OCI-LY7 (cell line): ENCODE results near the gene YBX1. TPM values are rescaled to one million over a fixed set of nuclear protein-coding genes. Genes with fewer than 3 reads are reported as not detected.

Experiments
- BruUV-seq: library from RNA; stranded (reverse); fragments of 400-500 nt; replicated peaks from 2 replicates; lab custom pipeline; 2021; lab: Mats Ljungman, UMichigan
- CTCF ChIA-PET: fragments of 300-600 bp; sonication (Branson Sonifier 250); formaldehyde crosslinking; loops from one replicate; lab custom pipeline; 2022; ENCODE audit warnings: antibody characterized with exemption; ENCODE audit not compliant: unreplicated experiment; lab: Charles Lee
- POLR2A ChIA-PET: fragments of 300-600 bp; sonication (Branson Sonifier 250); formaldehyde crosslinking; loops from one replicate; lab custom pipeline; 2022; ENCODE audit warnings: antibody characterized with exemption; lab: Charles Lee
- DNase-seq: peaks from one replicate; pipeline ENCODE4 v3.0.0-alpha.2; 2015; ENCODE audit warnings: low spot score
- H2AFZ ChIP-seq: fragments of 200-600 bp; sonication (generic), shearing (Covaris generic); 2 replicates; pipeline ENCODE4 v1.6.1; 2014; ENCODE audit warnings: mild to moderate bottlenecking, antibody characterized with exemption, low read length, moderate library complexity
- H3K27ac ChIP-seq: fragments of 200-600 bp; sonication (generic); 2 replicates; pipeline ENCODE4 v1.5.1; 2014; ENCODE audit warnings: mixed run types, low read depth, mild to moderate bottlenecking, moderate library complexity, low read length, inconsistent platforms; ENCODE audit not compliant: poor library complexity, severe bottlenecking
- H3K36me3 ChIP-seq: fragments of 200-600 bp; sonication (generic); 2 replicates; pipeline ENCODE4 v1.6.1; 2014; ENCODE audit warnings: mild to moderate bottlenecking, antibody characterized with exemption, low read length, moderate library complexity, mixed read lengths; ENCODE audit not compliant: insufficient read depth
- H3K4me1 ChIP-seq: fragments of 200-600 bp; sonication (generic); 2 replicates; pipeline ENCODE4 v1.5.1; 2014; ENCODE audit warnings: mild to moderate bottlenecking, low read length; ENCODE audit not compliant: insufficient read depth, poor library complexity, severe bottlenecking
- H3K4me2 ChIP-seq: fragments of 200-600 bp; sonication (generic); 2 replicates; pipeline ENCODE4 v1.6.1; 2014; ENCODE audit warnings: mild to moderate bottlenecking, low read length
- H3K4me3 ChIP-seq: fragments of 200-600 bp; sonication (generic); 2 replicates; pipeline ENCODE4 v1.5.1; 2014; ENCODE audit warnings: mild to moderate bottlenecking, low read depth, low read length; ENCODE audit not compliant: poor library complexity, severe bottlenecking
- H3K79me2 ChIP-seq: fragments of 200-600 bp; sonication (generic); 2 replicates; pipeline ENCODE4 v1.6.1; 2016; ENCODE audit warnings: low read depth, mild to moderate bottlenecking, low read length, moderate library complexity, mixed read lengths; ENCODE audit not compliant: insufficient read depth
- H3K9me2 ChIP-seq: fragments of 200-600 bp; sonication (generic); 2 replicates; pipeline ENCODE4 v1.6.1; 2016; ENCODE audit warnings: mild to moderate bottlenecking, low read length, mixed read lengths; ENCODE audit not compliant: insufficient read depth
- H3K9me3 ChIP-seq: fragments of 200-600 bp; sonication (generic); 2 replicates; pipeline ENCODE4 v1.6.1; 2014; ENCODE audit warnings: mild to moderate bottlenecking, mixed run types, low read length, mixed read lengths
- H4K20me1 ChIP-seq: fragments of 200-600 bp; sonication (generic); 2 replicates; pipeline ENCODE4 v1.6.1; 2014; ENCODE audit warnings: mild to moderate bottlenecking, antibody characterized with exemption, low read length, moderate library complexity, mixed read lengths; ENCODE audit not compliant: insufficient read depth
- EZH2phosphoT487 ChIP-seq: fragments of 200-600 bp; sonication (generic); IDR thresholded peaks from 2 replicates; pipeline ENCODE4 v1.6.1; 2018; ENCODE audit warnings: low read depth, borderline replicate concordance, mild to moderate bottlenecking, mixed run types, antibody characterized with exemption, low read length, moderate library complexity, mixed read lengths
- intact Hi-C: fragments of 100-400 bp; cut with micrococcal nuclease; formaldehyde crosslinking; loops from one replicate; pipeline ENCODE4 v1.10.0; 2022; ENCODE audit not compliant: unreplicated experiment
- total RNA-seq, 2 experiments: library from RNA; depleted of rRNA in 1 of 2; stranded (reverse); fragments of >200 nt in 1 of 2; shearing (Covaris generic) in 1 of 2; gene quantifications; 2 replicates each; pipeline ENCODE4 v1.2.3, GENCODE V29; 2014 to 2022
- TF ChIP-seq, protein P1 (sequence below): fragments of 200-600 bp; sonication (generic); conservative IDR thresholded peaks from 2 replicates; pipeline ENCODE4 v1.5.1; 2014; ENCODE audit warnings: mild to moderate bottlenecking, antibody characterized with exemption, low read length, moderate library complexity, mixed read lengths

The YBX1 gene
- total RNA-seq, 2 experiments from 2014 or later = 750 to 956 TPM

DNA sequence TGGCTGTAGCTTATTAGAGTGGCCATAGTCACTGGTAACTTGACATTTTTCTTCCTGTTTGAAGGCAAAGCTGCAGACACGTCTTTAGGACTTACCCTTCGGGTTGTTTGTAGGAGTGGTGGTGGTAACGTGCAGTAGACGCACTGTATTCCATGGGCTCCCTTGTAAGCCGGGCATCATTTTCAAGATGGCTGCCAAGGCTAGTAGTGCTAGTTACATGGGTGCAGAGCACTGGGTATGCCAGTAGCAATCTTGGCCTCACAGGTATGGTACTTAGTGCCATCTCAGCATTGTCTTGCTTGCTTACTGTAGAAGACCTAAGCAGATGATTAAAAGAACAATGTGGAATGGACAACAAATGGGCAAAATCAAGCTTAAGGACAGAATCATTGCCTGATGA lies 1.9 kb downstream of the YBX1 start:
- H3K27ac ChIP-seq = no peak overlapping the region
- POLR2A ChIA-PET = interaction anchor here (1.8 to 2.4 kb wide), 2 partner anchors 8 to 22 kb away, joined by 5 to 8 read pairs; no protein-coding TSS in a partner anchor
- no peaks in the 10 kb centered on the region for H3K9me3 ChIP-seq
- no peak overlapping the region for H2AFZ ChIP-seq
- H4K20me1 ChIP-seq = peaks cover 59% of the 10 kb centered on the region
- TF ChIP-seq, protein P1, sequence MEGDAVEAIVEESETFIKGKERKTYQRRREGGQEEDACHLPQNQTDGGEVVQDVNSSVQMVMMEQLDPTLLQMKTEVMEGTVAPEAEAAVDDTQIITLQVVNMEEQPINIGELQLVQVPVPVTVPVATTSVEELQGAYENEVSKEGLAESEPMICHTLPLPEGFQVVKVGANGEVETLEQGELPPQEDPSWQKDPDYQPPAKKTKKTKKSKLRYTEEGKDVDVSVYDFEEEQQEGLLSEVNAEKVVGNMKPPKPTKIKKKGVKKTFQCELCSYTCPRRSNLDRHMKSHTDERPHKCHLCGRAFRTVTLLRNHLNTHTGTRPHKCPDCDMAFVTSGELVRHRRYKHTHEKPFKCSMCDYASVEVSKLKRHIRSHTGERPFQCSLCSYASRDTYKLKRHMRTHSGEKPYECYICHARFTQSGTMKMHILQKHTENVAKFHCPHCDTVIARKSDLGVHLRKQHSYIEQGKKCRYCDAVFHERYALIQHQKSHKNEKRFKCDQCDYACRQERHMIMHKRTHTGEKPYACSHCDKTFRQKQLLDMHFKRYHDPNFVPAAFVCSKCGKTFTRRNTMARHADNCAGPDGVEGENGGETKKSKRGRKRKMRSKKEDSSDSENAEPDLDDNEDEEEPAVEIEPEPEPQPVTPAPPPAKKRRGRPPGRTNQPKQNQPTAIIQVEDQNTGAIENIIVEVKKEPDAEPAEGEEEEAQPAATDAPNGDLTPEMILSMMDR = no peak
- TF ChIP-seq EZH2phosphoT487 = no peak
- DNase-seq = peak; percentile 31
- intact Hi-C loops = loop anchor here (5.0 kb wide), 1 partner anchor 258 kb away; no protein-coding TSS in a partner anchor
- BruUV-seq = no TSS peak
- peaks cover 81% of the 10 kb centered on the region for H3K79me2 ChIP-seq
- H3K9me2 ChIP-seq = no peaks in the 10 kb centered on the region
- peak overlapping the region; percentile 84 for H3K4me3 ChIP-seq
- H3K4me2 ChIP-seq = peak overlapping the region; percentile 98
- CTCF ChIA-PET = no interaction called here
- H3K4me1 ChIP-seq = peaks cover 70% of the 10 kb centered on the region
- H3K36me3 ChIP-seq = peaks cover 63% of the 10 kb centered on the region

DNA sequence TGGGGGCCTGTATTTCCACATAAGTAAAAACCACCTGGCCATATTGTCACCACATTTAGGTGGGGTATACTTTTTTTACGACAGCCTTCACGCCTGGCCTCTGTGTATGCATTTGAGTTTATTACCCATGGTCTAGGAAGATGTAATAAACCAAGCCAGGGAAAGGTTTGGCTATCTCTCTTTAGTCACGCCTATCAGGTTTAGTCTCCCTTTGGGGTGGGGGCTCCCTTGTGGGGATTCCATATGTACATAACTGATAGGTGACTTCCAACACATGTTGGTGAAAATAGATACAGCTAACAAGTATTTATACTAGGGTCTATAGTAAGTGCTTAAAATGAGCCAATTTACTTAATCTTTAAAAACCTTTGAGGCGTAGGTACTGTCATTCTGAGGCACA lies 4.2 kb downstream of the YBX1 start:
- Histone ChIP-seq H3K27ac (no peak overlapping the region), H3K4me3 (peak overlapping the region; percentile 84), H3K9me2 (no peaks in the 10 kb centered on the region), H2AFZ (no peak overlapping the region), H3K9me3 (no peaks in the 10 kb centered on the region), H3K79me2 (peaks cover 90% of the 10 kb centered on the region), H3K4me1 (peaks cover 75% of the 10 kb centered on the region), H3K4me2 (peak overlapping the region; percentile 98), H4K20me1 (peaks cover 81% of the 10 kb centered on the region), H3K36me3 (peaks cover 86% of the 10 kb centered on the region)
- DNase-seq = no peak
- no TSS peak for BruUV-seq
- ChIA-PET POLR2A (interaction anchor here (0.6 kb wide), 1 partner anchor 130 kb away, joined by 3 read pairs; no protein-coding TSS in a partner anchor), CTCF (no interaction called here)
- TF ChIP-seq, protein P1 = no peak
- no peak for TF ChIP-seq EZH2phosphoT487
- intact Hi-C loops = no loop called here

DNA sequence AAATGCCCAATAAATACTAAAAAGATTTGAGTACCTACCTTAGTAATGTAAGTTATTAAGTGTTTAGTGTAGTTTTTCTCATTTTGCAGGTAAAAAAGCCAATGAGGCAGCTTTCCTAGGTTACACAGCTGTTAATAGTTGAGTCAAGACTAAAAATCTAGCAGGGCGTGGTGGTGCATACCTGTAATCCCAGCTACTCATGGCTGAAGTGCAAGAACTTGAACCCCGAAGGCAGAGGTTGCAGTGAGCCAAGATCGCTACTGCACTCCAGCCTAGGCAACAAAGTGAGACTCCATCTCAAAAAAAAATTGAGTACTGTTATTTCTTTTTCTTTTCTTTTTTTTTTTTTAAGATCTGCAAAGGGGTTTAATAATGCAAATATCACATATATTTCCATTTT lies 7.7 kb downstream of the YBX1 start:
- Histone ChIP-seq H3K27ac (no peak overlapping the region), H2AFZ (no peak overlapping the region), H3K4me2 (peak overlapping the region; percentile 98), H3K9me2 (no peaks in the 10 kb centered on the region), H3K4me1 (peaks cover 74% of the 10 kb centered on the region), H4K20me1 (peaks cover 97% of the 10 kb centered on the region), H3K4me3 (peak overlapping the region; percentile 24), H3K79me2 (peaks cover 100% of the 10 kb centered on the region), H3K9me3 (no peaks in the 10 kb centered on the region), H3K36me3 (peaks cover 100% of the 10 kb centered on the region)
- CTCF ChIA-PET = no interaction called here
- DNase-seq = no peak
- no TSS peak for BruUV-seq
- POLR2A ChIA-PET = interaction anchor here (0.6 to 0.9 kb wide), 2 partner anchors 11 to 77 kb away, joined by 4 to 5 read pairs; partner anchors contain the start of genes C1orf50 and P3H1
- TF ChIP-seq, protein P1 = no peak
- no peak for TF ChIP-seq EZH2phosphoT487
- intact Hi-C loops = no loop called here
